Measurements from ENCODE around the gene ADORA2A. TPM values are rescaled to one million over a fixed set of nuclear protein-coding genes. Genes with fewer than 3 reads are reported as not detected.
A peak's percentile ranks its signal among the peaks of the same experiment; 100 is the strongest.

Gene ADORA2A
- total RNA-seq, 4 donors from 2014 or later: 3.0 to 6.2 (median 3.0) TPM; not detected in 1

DNA sequence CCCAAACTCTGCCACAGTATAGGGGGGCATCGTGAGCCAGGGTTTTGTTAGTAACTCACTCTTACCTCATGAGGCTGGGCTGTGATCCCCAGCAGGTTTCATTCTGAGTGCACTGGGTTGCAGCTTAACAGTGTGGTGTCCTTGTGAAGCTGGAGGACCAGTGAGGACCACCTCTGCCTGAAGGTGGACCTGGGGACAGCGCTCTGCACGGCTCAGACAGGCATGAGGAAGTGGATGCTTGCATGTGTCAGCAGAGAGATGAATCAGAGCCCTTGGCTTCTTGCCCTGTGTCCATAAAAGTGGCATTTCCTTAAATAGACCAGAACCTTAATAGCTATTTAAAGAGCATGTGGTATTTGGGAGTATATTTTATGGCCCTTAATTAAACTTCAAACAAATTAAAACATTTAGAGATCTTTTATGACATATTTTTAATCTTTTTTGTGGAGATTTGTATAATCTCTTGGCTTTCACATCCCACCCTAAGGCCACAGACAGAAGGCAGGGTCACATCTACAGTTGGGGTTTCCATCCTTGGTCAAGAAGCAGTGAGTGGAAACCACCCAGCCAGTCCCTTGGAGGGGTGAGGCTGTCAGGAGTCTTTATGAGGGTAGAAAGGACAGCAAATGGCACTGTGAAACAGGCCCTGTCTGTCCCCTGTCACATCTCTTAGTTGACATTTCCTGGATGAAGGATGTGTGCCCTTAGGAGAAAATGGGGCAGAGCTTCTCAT, 24.8 kb upstream of the ADORA2A start:
- in situ Hi-C loops (cut with MboI; ENCODE audit: low pct_ligation_motif_present in 1 of 4, low pct_unique_long_range_greater_than_20kb in 1 of 4, low sequenced_read_pairs in 3 of 4): no loop called here
- 35% methylated on average over 3 of the region's 3 CpGs; no CpG with 5 or more reads in 1 of the 2 donors for WGBS, 2 donors (ENCODE audit: low coverage in 1 of 2)
- H3K4me1 ChIP-seq: peaks cover 13 to 42% (median 26%) of the 10 kb centered on the region in 4 donors
- DNase-seq: peak; percentile 92
- H3K36me3 ChIP-seq: peaks cover 0 to 11% (median 3%) of the 10 kb centered on the region in 4 donors
- intact Hi-C loops (cut with DNase I; ENCODE audit: low total_unique reads): loop anchor here (10.0 kb wide), 1 partner anchor 278 kb away; no protein-coding TSS in a partner anchor
- no peak overlapping the region for H3K4me3 ChIP-seq
- no peaks in the 10 kb centered on the region for H3K9me3 ChIP-seq
- peak overlapping the region; percentile 39 to 68 (median 58) for H3K27ac ChIP-seq
- TF ChIP-seq POLR2AphosphoS5 (IDR thresholded peaks at IDR 0.05) (peak; percentile 76 to 90 (median 79)), EP300 (IDR thresholded peaks at IDR 0.05; ENCODE audit: low read depth) (peak; percentile 21)
- TF ChIP-seq, protein P1, sequence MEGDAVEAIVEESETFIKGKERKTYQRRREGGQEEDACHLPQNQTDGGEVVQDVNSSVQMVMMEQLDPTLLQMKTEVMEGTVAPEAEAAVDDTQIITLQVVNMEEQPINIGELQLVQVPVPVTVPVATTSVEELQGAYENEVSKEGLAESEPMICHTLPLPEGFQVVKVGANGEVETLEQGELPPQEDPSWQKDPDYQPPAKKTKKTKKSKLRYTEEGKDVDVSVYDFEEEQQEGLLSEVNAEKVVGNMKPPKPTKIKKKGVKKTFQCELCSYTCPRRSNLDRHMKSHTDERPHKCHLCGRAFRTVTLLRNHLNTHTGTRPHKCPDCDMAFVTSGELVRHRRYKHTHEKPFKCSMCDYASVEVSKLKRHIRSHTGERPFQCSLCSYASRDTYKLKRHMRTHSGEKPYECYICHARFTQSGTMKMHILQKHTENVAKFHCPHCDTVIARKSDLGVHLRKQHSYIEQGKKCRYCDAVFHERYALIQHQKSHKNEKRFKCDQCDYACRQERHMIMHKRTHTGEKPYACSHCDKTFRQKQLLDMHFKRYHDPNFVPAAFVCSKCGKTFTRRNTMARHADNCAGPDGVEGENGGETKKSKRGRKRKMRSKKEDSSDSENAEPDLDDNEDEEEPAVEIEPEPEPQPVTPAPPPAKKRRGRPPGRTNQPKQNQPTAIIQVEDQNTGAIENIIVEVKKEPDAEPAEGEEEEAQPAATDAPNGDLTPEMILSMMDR (IDR thresholded peaks at IDR 0.05): no peak
- H3K27me3 ChIP-seq: no peaks in the 10 kb centered on the region

DNA sequence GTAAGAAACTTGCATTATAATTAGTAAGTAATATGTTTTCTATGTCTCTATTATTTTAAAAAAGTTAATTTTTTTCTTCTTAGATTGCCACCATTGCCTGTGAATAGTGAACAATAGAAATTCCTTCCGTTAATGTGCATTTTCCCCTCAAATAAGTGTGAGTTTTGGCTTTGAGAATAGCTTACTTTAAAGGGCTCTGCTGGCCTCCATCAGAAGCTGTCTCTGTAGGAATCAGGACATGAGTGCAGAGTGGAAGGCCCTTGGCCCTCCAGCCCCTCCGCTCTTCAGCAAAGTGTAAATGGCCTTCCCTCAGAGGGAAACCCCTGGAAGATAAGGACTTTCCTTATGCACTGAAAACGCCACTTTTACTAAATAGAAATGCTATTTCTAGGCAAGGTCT, 24.1 kb upstream of the ADORA2A start:
- TF ChIP-seq EP300 (IDR thresholded peaks at IDR 0.05; ENCODE audit: low read depth) (no peak), POLR2A (IDR thresholded peaks at IDR 0.05) (no peak), POLR2AphosphoS5 (IDR thresholded peaks at IDR 0.05) (no peak)
- TF ChIP-seq, protein P1 (IDR thresholded peaks at IDR 0.05): no peak

DNA sequence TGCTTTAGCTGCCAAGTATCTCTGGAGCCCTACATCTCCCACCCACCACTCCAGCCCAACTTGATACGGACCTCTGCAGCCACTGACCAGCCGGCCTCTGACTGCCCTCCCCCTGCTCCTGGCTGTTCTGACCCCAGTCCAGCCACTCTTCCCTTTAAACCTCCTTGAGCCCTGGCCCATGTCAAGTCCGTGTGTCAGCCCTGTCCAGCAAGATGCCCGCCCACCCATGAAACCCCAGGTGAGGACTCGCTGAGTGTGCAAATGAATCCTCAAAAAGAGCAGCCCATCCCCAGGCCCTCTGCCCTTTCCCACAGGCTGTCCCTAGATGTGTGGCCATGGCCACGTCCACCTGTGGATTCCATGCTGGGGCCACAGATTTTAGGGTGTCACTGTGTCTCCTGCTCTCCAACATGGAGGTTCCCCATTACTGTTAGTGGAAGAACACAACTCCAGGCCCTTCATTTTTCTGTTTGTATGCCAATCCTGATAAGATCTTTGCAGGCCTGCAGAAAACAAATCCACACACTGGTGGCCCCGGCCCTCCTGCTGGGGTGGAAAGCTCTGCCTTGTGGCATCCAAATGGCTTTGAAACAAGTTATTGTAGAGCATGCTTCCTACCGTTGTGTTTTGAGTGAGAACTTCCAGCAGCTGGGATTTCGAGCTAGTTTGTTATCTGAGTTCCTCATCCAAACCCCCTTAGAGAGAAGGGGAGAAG, 22.7 kb upstream of the ADORA2A start:
- H3K36me3 ChIP-seq: peaks cover 0 to 6% (median 0%) of the 10 kb centered on the region in 4 donors
- no peak overlapping the region for H3K27ac ChIP-seq
- TF ChIP-seq EP300 (IDR thresholded peaks at IDR 0.05; ENCODE audit: low read depth) (no peak), POLR2A (IDR thresholded peaks at IDR 0.05) (no peak), POLR2AphosphoS5 (IDR thresholded peaks at IDR 0.05) (no peak)
- TF ChIP-seq, protein P1 (IDR thresholded peaks at IDR 0.05): no peak
- H3K9me3 ChIP-seq: no peaks in the 10 kb centered on the region
- DNase-seq: no peak
- H3K4me1 ChIP-seq: peaks cover 13 to 42% (median 26%) of the 10 kb centered on the region in 4 donors
- intact Hi-C loops (cut with DNase I; ENCODE audit: low total_unique reads) (loop anchor here (10.0 kb wide), 1 partner anchor 280 kb away; no protein-coding TSS in a partner anchor), in situ Hi-C loops (cut with MboI; ENCODE audit: low pct_ligation_motif_present in 1 of 4, low pct_unique_long_range_greater_than_20kb in 1 of 4, low sequenced_read_pairs in 3 of 4) (no loop called here)
- H3K27me3 ChIP-seq: no peaks in the 10 kb centered on the region
- H3K4me3 ChIP-seq: no peak overlapping the region
- 90 to 100% methylated on average over 2 to 9 of the region's 9 CpGs for WGBS, 2 donors (ENCODE audit: low coverage in 1 of 2)

More for the DNA sequence above, 24.1 kb upstream of the ADORA2A start:
- no peak for DNase-seq
- no peaks in the 10 kb centered on the region for H3K27me3 ChIP-seq
- no peaks in the 10 kb centered on the region for H3K9me3 ChIP-seq
- WGBS, 2 donors (ENCODE audit: low coverage in 1 of 2): 94 to 95% methylated on average over 2 to 3 of the region's 3 CpGs
- H3K4me1 ChIP-seq: peaks cover 13 to 42% (median 26%) of the 10 kb centered on the region in 4 donors
- H3K27ac ChIP-seq: peak overlapping the region in 3 of 4 donors; percentile 39 to 68 (median 50)
- in situ Hi-C loops (cut with MboI; ENCODE audit: low pct_ligation_motif_present in 1 of 4, low pct_unique_long_range_greater_than_20kb in 1 of 4, low sequenced_read_pairs in 3 of 4): no loop called here
- no peak overlapping the region for H3K4me3 ChIP-seq
- peaks cover 0 to 6% (median under 1%) of the 10 kb centered on the region in 4 donors for H3K36me3 ChIP-seq
- intact Hi-C loops (cut with DNase I; ENCODE audit: low total_unique reads): loop anchor here (10.0 kb wide), 1 partner anchor 279 kb away; no protein-coding TSS in a partner anchor
